ENCODE data around the gene VAPA.
A peak's percentile ranks its signal among the peaks of the same experiment; 100 is the strongest.

The VAPA gene

GRCh38 chr18:9943311-9943710 lies 29.5 kb downstream of the VAPA start:
- no peak for DNase-seq (ENCODE audit: low read depth)

DNA sequence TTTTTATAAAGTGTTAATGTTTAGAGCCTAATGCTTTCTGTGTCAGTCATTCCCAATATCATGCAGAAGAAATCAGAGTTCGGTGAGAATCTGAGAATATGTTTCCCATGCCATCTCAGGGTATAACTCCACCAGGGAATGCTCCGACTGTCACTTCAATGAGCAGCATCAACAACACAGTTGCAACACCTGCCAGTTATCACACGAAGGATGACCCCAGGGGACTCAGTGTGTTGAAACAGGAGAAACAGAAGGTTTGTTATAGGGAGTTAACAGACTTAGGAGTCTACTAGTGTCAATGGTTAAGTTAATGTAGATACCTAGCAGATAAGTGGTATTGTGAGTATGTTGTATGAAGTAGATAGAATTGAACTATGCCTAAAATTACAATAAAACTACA lies 31.0 kb downstream of the VAPA start:
- DNase-seq (ENCODE audit: low read depth) = no peak

GRCh38 chr18:9946831-9947230 lies 33.0 kb downstream of the VAPA start:
- no peak for DNase-seq (ENCODE audit: low read depth)

DNA sequence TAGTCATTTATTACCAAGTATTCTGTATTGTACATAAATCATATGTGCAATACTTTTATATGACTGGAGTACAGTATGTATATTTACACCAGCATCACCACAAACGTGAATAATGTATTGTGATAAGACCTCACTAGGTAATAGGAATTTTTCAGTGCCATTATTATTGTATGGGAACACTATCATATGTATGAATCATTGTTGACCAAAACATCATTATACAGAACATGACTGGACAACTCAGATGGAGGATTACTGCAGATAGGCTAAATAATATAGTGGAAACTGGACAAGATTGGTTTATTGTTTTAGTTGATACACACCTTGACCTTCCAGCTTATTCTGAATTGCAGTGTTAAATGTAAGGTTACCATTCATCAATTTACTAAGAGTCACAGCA lies 33.4 kb downstream of the VAPA start:
- DNase-seq (ENCODE audit: low read depth) = no peak

GRCh38 chr18:9949315-9949714 lies 35.5 kb downstream of the VAPA start:
- no peak for DNase-seq (ENCODE audit: low read depth)

DNA sequence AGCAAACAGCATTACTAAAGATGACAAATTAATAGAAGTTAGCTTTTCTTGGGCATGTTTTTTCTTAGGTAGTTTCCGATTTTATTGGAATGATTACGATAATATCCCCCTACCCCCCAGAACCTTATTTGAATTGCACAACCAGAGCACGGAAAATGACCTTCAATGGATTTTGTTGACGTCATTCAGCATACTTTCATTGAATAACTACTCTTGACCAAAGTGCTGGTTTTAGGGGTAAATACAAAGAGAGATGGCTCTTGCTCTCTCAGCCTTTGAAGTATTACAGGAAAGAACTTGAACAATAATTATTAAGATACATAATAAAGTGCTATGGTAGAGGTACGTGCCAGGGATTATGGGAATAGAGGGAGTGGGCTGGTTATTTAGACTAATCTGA lies 36.0 kb downstream of the VAPA start:
- no peak for DNase-seq (ENCODE audit: low read depth)

GRCh38 chr18:9950289-9951016 lies 36.6 kb downstream of the VAPA start:
- no peak for DNase-seq (ENCODE audit: low read depth)

- no peak for DNase-seq (ENCODE audit: low read depth)
These were observed 37.4 kb downstream of the VAPA start for GRCh38 chr18:9951022-9951859.

GRCh38 chr18:9952633-9953416 lies 39.0 kb downstream of the VAPA start:
- DNase-seq (ENCODE audit: low read depth) = no peak

DNA sequence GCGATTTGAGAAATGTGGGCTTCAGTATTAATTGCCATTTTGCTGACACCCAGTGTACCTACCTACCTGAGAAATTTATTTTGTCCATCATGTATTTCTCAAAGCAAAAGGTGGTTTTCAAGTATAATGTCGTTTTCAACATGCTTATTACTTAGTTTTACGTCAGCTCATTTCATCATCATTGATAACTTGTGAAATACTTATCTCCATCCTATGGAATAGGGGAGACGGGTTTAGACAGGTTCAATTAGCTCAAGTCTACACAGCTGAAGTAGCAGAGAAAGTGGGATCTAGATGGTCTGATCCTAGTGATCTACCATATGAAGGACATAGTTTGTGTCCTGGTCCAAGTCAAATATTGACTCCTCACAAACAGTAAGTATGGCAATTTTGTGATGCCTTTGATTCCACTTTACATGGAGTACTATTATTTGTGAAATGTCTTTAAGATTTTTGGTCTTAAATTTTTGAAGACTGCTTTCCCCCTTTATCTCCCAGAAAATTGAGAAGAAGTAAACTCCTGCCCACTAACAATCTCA lies 45.1 kb downstream of the VAPA start:
- DNase-seq (ENCODE audit: low read depth) = no peak

DNA sequence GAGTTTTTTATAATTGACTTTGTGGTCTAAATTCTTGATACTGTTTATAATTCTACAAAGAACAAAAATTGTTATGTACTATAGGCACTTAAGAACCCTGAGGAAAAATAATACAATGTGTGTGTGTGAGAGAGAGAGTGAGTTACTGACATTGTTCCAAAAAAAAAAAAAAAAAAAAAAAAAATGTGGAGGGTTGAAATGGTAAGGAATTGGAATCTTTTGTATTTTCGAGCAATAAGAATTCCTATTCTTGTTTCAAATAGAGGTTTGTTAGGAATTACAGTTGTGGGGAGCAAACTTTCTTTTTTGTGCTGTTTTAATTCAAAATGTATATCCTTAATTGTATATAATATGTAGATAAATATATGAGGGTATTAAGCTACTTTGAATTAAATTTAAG lies 45.7 kb downstream of the VAPA start:
- DNase-seq (ENCODE audit: low read depth) = no peak

GRCh38 chr18:9960258-9960904 lies 46.6 kb downstream of the VAPA start:
- no peak for DNase-seq (ENCODE audit: low read depth)

GRCh38 chr18:9961041-9961440 lies 47.2 kb downstream of the VAPA start:
- no peak for DNase-seq (ENCODE audit: low read depth)

DNA sequence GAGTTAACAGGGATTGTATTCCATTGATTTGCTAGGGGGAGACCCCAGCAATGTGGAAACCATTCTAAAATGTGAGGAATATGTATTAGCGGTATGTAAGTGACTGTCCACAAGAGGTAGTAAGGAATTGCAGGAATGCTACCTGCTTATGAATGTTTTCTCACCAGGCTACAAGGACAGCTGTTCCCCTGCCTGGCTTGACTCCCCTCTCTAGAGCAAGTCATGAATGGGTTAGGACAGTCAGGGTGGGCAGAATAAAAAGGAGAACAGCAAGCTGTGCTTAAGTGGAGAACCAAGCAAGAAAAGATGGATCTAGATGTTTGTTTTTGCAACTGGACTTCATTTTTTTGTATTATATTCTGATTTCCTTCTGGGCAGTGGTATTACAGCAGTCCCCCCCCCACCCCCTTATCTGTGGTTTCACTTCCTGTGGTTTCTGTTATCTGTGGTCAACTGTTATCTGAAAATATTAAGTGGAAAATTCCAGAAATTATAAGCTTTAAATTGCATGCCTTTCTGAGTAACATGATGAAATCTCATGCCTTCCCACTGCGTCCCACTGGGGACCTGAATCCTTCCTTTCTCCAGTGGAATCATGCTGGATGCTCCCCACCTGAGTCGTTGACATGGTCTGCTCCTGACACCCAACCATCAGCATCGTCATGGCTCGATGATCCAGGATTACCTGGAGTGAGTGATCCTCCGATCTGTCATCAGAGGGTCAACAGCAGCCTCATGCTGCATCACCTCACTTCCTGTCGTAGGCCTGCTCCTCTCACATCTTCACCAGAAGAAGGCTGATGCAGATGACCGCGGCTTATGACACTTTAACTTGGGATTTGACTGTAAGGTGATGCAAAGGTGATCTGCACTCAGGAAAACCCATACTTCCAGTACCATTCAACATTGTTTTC lies 52.2 kb downstream of the VAPA start:
- no peak for DNase-seq (ENCODE audit: low read depth)

DNA sequence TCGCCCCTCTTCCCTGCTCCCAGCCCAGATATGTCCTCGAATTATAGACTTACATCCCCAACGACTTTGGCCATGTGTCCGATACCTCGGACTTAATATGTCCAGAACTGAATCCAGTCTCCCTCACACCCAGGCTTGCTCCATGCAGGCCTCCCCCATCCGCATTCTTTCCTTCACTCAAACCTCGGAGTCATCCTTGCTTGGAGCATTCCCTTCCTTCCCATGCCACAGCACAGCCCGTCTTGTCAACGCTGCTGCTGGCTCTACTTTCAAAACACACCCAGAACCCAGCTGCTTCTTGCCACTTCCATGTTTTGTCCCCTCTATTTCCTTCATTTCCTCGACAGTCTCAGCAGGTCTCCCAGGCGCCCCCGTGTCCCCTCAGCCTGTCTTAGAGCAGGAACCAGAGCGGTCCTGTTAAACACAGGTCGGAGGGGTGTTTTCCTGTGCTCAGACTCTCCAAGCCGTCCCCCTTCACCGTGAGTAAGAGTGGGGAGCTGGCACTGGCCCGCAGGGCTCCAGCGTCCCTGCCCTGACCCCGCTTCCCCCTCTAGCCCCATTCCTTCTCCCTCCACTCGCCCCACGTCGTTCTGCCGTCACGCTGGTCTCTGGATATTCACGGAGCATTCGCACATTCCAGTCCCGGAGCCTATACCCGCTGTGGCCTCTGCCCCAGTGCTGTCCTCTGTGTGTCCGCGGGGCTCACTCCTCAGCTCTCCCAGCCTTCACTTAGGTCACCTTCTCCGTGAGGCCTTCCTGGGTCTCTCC lies 54.4 kb downstream of the VAPA start:
- DNase-seq (ENCODE audit: low read depth) = no peak

DNA sequence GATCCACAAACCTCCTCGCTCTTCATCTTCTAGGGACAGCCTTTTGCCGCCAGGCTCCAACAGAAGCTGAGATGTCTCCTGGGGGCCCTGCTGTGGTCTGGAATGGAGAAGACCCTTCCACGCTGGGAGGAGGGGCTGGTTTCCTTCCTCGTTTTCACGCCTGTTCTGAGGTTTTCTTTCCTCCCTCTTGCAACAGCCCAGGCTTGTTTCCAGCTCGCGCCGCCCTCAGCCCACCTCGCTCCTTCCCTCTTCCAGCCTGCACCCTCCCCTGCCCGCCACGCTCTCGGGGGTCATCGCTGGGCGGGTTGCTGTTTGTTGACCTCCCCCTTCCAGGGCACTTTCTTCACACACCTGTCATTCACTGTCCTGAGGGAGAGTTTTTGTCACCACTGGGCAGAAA lies 55.4 kb downstream of the VAPA start:
- DNase-seq (ENCODE audit: low read depth) = no peak

- peak; percentile 35 for DNase-seq (ENCODE audit: low read depth)
These were observed 57.6 kb downstream of the VAPA start for GRCh38 chr18:9971313-9971920.

GRCh38 chr18:9973470-9973869 lies 59.7 kb downstream of the VAPA start:
- DNase-seq (ENCODE audit: low read depth) = no peak

DNA sequence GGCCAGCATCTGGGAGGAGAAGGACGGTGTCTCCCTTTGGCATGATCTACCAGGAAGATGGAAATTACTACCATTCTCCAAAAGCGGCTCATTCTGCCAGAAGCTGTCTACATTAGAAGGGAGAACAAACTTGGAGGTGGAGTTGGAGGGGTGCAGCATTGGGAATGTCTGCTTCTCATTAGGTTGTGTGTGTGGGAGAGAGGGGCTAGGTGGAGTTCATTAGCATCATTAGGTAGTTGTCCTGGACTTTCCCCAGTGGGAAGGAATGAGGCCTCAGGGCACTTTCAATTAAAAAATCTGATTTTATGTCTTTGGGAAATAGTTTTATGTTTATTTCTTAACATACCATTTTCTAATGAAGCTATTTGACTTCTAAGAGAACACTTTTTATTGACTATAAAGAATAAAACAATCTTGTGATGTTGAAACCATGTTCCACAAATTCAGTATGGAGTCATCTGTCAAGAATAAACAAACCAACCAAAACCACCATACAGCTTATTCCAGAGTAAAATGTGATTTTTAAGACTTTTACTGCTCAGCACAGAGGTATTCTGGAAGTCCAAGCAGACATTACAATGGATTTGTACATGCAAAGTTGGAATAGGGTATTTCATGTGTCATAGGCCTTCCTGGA lies 60.6 kb downstream of the VAPA start:
- no peak for DNase-seq (ENCODE audit: low read depth)
